HEK293T (cell line): ENCODE data around the gene HMGN3.

Source experiments
- CTCF ChIA-PET: fragments of 350-600 bp; formaldehyde crosslinking; extraction: SDS; loops from one replicate; lab custom pipeline; 2021; ENCODE audit warnings: antibody characterized with exemption, inconsistent platforms; lab: Yijun Ruan, JAX
- POLR2A ChIA-PET: fragments of 350-600 bp; formaldehyde crosslinking; extraction: SDS; loops from one replicate; lab custom pipeline; 2020; ENCODE audit warnings: antibody characterized with exemption, inconsistent platforms; lab: Yijun Ruan, JAX
- DNase-seq: peaks from one replicate; pipeline ENCODE4 v3.0.0; 2012; ENCODE audit warnings: mixed read lengths; ENCODE audit errors: extremely low spot score
- ARNT ChIP-seq: fragments of 450-650 bp; IDR thresholded peaks from 2 replicates; pipeline ENCODE4 v1.6.1; 2017; ENCODE audit warnings: mild to moderate bottlenecking
- BHLHE40 ChIP-seq: fragments of 450-650 bp; IDR thresholded peaks from 2 replicates; pipeline ENCODE4 v1.6.1; 2016; ENCODE audit warnings: mild to moderate bottlenecking, moderate library complexity, borderline replicate concordance
- CTBP1 ChIP-seq: fragments of 450-650 bp; IDR thresholded peaks from 2 replicates; pipeline ENCODE4 v1.6.1; 2016; ENCODE audit warnings: borderline replicate concordance
- ELF4 ChIP-seq: fragments of 450-650 bp; IDR thresholded peaks from 2 replicates; pipeline ENCODE4 v1.6.1; 2017; ENCODE audit warnings: antibody characterized with exemption
- FOXA1 ChIP-seq: fragments of 450-650 bp; IDR thresholded peaks from 2 replicates; pipeline ENCODE4 v1.6.1; 2016; ENCODE audit warnings: mild to moderate bottlenecking
- FOXK2 ChIP-seq: fragments of 450-650 bp; IDR thresholded peaks from 2 replicates; pipeline ENCODE4 v1.6.1; 2016; ENCODE audit warnings: mild to moderate bottlenecking
- FOXM1 ChIP-seq: fragments of 450-650 bp; IDR thresholded peaks from 2 replicates; pipeline ENCODE4 v1.6.1; 2017; ENCODE audit warnings: mild to moderate bottlenecking, borderline replicate concordance
- HDGF ChIP-seq: fragments of 450-650 bp; IDR thresholded peaks from 2 replicates; pipeline ENCODE4 v1.6.1; 2017; ENCODE audit warnings: antibody characterized with exemption, borderline replicate concordance
- L3MBTL2 ChIP-seq: fragments of 450-650 bp; conservative IDR thresholded peaks from 2 replicates; pipeline ENCODE4 v1.6.1; 2016; ENCODE audit warnings: mild to moderate bottlenecking
- LEF1 ChIP-seq: fragments of 450-650 bp; IDR thresholded peaks from 2 replicates; pipeline ENCODE4 v1.6.1; 2017; ENCODE audit warnings: mild to moderate bottlenecking, borderline replicate concordance
- NFRKB ChIP-seq: fragments of 450-650 bp; IDR thresholded peaks from 2 replicates; pipeline ENCODE4 v1.6.1; 2016; ENCODE audit warnings: mild to moderate bottlenecking, moderate library complexity
- SP1 ChIP-seq: fragments of 450-650 bp; IDR thresholded peaks from 2 replicates; pipeline ENCODE4 v1.6.1; 2017
- SUZ12 ChIP-seq: fragments of 450-650 bp; IDR thresholded peaks from 2 replicates; pipeline ENCODE4 v1.6.1; 2016; ENCODE audit warnings: mild to moderate bottlenecking
- TARDBP ChIP-seq: fragments of 450-650 bp; IDR thresholded peaks from 2 replicates; pipeline ENCODE4 v1.6.1; 2016
- ZNF384 ChIP-seq: fragments of 450-650 bp; IDR thresholded peaks from 2 replicates; pipeline ENCODE4 v1.6.1; 2016
- TF ChIP-seq, protein P1 (sequence below): fragments of 450-650 bp; IDR thresholded peaks from 2 replicates; pipeline ENCODE4 v1.6.1; 2016

HMGN3 gene

DNA sequence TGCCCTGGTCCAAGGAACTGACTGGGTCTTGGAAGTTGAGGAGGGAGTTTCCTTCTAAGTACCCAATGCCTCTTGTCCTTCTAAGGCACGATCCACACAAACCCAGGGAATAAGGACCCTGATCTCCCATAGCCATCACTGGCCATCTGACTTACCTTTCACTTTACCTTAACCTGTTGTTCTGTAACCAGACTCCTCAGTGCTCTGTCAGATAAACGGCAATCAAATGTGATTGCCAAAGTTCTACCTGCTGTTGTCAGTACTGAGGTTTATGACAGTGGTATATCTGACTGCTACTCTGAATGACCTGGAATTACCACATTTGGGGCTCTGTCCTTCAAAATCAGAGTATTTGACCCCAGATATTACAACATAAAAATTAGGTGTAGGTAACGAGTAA lies 49.8 kb downstream of the HMGN3 start:
- ChIA-PET POLR2A (no interaction called here), CTCF (interaction anchor here (0.7 kb wide), 1 partner anchor 374 kb away, joined by 3 read pairs; no protein-coding TSS in a partner anchor)
- no peak for TF ChIP-seq BHLHE40
- no peak for TF ChIP-seq CTBP1
- no peak for TF ChIP-seq NFRKB
- TF ChIP-seq L3MBTL2, result no peak
- TF ChIP-seq ZNF384, result no peak
- no peak for TF ChIP-seq SUZ12
- TF ChIP-seq FOXM1, result no peak
- TF ChIP-seq HDGF, result no peak
- TF ChIP-seq, protein P1, sequence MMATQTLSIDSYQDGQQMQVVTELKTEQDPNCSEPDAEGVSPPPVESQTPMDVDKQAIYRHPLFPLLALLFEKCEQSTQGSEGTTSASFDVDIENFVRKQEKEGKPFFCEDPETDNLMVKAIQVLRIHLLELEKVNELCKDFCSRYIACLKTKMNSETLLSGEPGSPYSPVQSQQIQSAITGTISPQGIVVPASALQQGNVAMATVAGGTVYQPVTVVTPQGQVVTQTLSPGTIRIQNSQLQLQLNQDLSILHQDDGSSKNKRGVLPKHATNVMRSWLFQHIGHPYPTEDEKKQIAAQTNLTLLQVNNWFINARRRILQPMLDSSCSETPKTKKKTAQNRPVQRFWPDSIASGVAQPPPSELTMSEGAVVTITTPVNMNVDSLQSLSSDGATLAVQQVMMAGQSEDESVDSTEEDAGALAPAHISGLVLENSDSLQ, result no peak
- no peak for TF ChIP-seq SP1
- no peak for TF ChIP-seq ELF4
- no peak for TF ChIP-seq TARDBP
- TF ChIP-seq FOXA1, result no peak
- no peak for TF ChIP-seq LEF1
- no peak for TF ChIP-seq ARNT
- DNase-seq, result no peak

DNA sequence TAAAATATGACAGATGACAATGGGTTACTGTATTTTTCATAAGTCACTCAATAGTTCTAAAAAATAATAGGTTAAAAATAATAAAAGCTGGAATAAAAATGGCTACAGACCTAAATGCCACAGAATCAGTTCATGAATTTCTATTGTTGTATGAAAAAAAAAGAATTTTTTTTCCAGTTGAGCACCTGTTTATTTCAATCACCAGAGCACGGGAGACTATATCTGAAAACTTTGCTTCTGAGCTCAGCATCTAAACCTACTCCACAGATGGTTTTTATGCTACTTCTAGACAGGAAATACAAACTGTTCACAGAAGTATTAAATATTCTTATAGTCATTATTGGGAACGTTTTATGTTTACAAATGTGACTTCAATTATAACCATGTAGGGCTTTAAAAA lies 50.4 kb downstream of the HMGN3 start:
- POLR2A ChIA-PET, result interaction anchor here (1.3 kb wide), 1 partner anchor 11 kb away, joined by 4 read pairs; no protein-coding TSS in a partner anchor
- TF ChIP-seq L3MBTL2 (no peak), TARDBP (no peak)
- CTCF ChIA-PET, result interaction anchor here (0.7 kb wide), 1 partner anchor 374 kb away, joined by 3 read pairs; no protein-coding TSS in a partner anchor

DNA sequence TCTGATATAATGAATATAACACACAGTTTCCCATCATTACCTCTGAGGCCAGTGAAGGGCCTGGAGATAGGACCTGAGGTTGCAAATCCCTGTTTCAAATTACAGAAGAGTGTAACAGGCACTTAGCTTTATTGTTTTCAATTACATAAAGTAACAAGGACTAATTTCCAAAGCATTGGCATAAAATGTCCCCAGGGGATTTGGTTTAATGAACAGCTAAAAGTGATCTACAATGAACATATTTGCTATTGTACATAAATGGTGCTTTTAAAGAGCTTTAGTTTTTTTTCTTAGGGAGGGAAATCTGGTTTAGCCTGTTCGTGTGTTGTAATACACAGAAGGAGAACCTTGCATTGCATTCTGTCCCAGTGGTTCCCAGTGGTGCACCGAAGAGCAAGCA lies 54.4 kb downstream of the HMGN3 start:
- no peak for TF ChIP-seq ARNT
- TF ChIP-seq NFRKB, result no peak
- TF ChIP-seq SP1, result no peak
- TF ChIP-seq FOXM1, result no peak
- TF ChIP-seq TARDBP, result no peak
- no peak for TF ChIP-seq FOXA1
- no peak for TF ChIP-seq HDGF
- TF ChIP-seq SUZ12, result no peak
- no peak for TF ChIP-seq CTBP1
- TF ChIP-seq L3MBTL2, result no peak
- TF ChIP-seq, protein P1, result no peak
- no peak for TF ChIP-seq ZNF384
- TF ChIP-seq LEF1, result no peak
- no peak for TF ChIP-seq FOXK2
- no peak for TF ChIP-seq BHLHE40
- TF ChIP-seq ELF4, result no peak
- DNase-seq, result no peak
- CTCF ChIA-PET, result no interaction called here
- POLR2A ChIA-PET, result interaction anchor here (0.7 kb wide), 1 partner anchor 102 kb away, joined by 3 read pairs; the partner anchor contains the start of gene PHIP

More for the DNA sequence above, 50.4 kb downstream of the HMGN3 start:
- no peak for DNase-seq

DNA sequence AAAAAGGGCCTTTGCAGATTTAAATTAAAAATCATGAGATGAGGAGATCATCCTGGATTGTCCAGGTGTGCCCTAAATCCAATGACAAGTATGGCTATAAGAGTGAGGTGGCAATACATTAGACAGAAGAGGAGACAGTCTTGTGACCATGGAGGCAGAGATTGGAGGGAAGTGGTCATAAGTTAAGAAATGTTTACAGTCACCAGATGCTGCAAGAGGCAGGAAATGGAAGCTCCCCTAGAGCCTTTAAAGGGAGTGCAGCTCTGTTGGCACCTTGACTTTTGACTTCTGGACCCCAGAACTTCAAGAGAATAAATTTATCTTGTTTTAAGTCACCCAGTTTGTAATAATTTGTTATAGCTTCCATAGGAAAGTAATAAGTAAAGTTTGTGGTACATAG lies 61.1 kb downstream of the HMGN3 start:
- POLR2A ChIA-PET, result interaction anchor here (0.9 kb wide), 1 partner anchor 10 kb away, joined by 4 read pairs; no protein-coding TSS in a partner anchor
- CTCF ChIA-PET, result no interaction called here
- TF ChIP-seq L3MBTL2, result no peak
- no peak for TF ChIP-seq SUZ12
- TF ChIP-seq FOXA1, result no peak
- TF ChIP-seq ELF4, result no peak
- no peak for TF ChIP-seq LEF1
- no peak for TF ChIP-seq ZNF384
- no peak for TF ChIP-seq SP1
- TF ChIP-seq BHLHE40, result no peak
- TF ChIP-seq, protein P1, result no peak
- no peak for TF ChIP-seq NFRKB
- DNase-seq, result no peak

DNA sequence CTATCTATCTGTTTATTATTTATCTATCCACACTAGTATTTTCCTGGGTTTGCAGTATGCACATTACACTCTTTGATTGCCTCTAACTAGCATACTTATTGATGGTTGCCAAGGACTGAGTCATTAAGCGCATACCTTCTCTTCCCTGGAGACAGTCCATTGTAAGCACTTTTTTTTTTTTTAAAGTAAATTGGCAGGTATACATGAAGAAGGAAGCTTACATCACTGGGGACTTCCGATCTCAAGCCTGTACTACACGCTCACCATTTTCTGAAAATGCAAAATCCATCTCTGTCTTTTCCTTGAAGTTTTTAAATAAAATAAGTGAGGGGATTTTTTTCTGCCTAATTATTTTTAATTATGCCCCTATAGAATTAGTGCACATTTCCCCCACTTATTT lies 63.5 kb downstream of the HMGN3 start:
- ChIA-PET POLR2A (no interaction called here), CTCF (no interaction called here)
- TF ChIP-seq TARDBP (no peak), FOXA1 (no peak), FOXM1 (no peak), NFRKB (no peak), HDGF (no peak), ELF4 (no peak), BHLHE40 (no peak), ARNT (no peak), SP1 (no peak), SUZ12 (no peak), LEF1 (no peak), CTBP1 (no peak), ZNF384 (no peak), FOXK2 (no peak), L3MBTL2 (no peak)
- TF ChIP-seq, protein P1, result no peak
- no peak for DNase-seq
